H1 (cell line): Measurements from ENCODE around the gene HOXB9. TPM values are rescaled to one million over a fixed set of nuclear protein-coding genes. Genes with fewer than 3 reads are reported as not detected.

Source experiments
- CTCF ChIA-PET: fragments of 300-600 bp; sonication (Branson Sonifier 250); formaldehyde crosslinking; loops from one replicate; lab custom pipeline; 2021; ENCODE audit not compliant: partially characterized antibody; lab: Charles Lee
- POLR2A ChIA-PET: fragments of 300-600 bp; sonication (Branson Sonifier 250); formaldehyde crosslinking; loops from one replicate; lab custom pipeline; 2021; ENCODE audit warnings: inconsistent platforms; ENCODE audit not compliant: partially characterized antibody; lab: Charles Lee
- DNase-seq, 2 experiments: peaks; one replicate each; pipeline versions ENCODE4 v3.0.0 to v3.0.0-alpha.2; 2010 to 2022; ENCODE audit warnings: low spot score in 2 of 2, low read depth in 1 of 2, mixed read lengths in 1 of 2
- FAIRE-seq: peaks from 2 replicates; lab custom pipeline; 2011; peaks lifted over from hg19 to GRCh38; lab: Jason Lieb, UNC
- H2AFZ ChIP-seq: 2 replicates; pipeline ENCODE4 v1.8.1; 2012; ENCODE audit warnings: low read length, inconsistent platforms
- H2AK5ac ChIP-seq: 2 replicates; pipeline ENCODE4 v1.6.1; 2013; ENCODE audit warnings: low read depth, low read length
- H2BK120ac ChIP-seq: replicated peaks from 2 replicates; pipeline ENCODE3; 2013; ENCODE audit warnings: low read depth, low read length, inconsistent platforms
- H2BK12ac ChIP-seq: 2 replicates; pipeline ENCODE4 v1.6.1; 2013; ENCODE audit warnings: low read depth, low read length
- H2BK15ac ChIP-seq: 2 replicates; pipeline ENCODE4 v1.6.1; 2013; ENCODE audit warnings: low read length
- H2BK20ac ChIP-seq: 2 replicates; pipeline ENCODE4 v1.6.1; 2013; ENCODE audit warnings: low read length
- H2BK5ac ChIP-seq: 2 replicates; pipeline ENCODE4 v1.6.1; 2013; ENCODE audit warnings: low read depth, low read length
- H3K14ac ChIP-seq: 2 replicates; pipeline ENCODE4 v1.6.1; 2013; ENCODE audit warnings: inconsistent platforms; ENCODE audit not compliant: insufficient read length
- H3K18ac ChIP-seq: 2 replicates; pipeline ENCODE4 v1.6.1; 2013; ENCODE audit warnings: low read length; ENCODE audit errors: extremely low read depth
- H3K23ac ChIP-seq: 2 replicates; pipeline ENCODE4 v1.6.1; 2013; ENCODE audit warnings: inconsistent platforms; ENCODE audit not compliant: insufficient read length
- H3K23me2 ChIP-seq: 2 replicates; pipeline ENCODE4 v1.6.1; 2013; ENCODE audit warnings: low read depth, low read length
- H3K27ac ChIP-seq: 2 replicates; pipeline ENCODE4 v1.6.1; 2011; ENCODE audit warnings: low read depth, low read length, inconsistent platforms
- H3K27me3 ChIP-seq, 4 experiments: replicated peaks in 1 of 4; 1 replicate in 1 of 4; 2 replicates in 3 of 4; pipeline versions ENCODE4 v1.6.1 to v1.8.1; 2011 to 2013; ENCODE audit warnings: low read length in 3 of 4, mild to moderate bottlenecking in 3 of 4, inconsistent platforms in 2 of 4, mixed read lengths in 2 of 4, moderate library complexity in 1 of 4; ENCODE audit not compliant: control insufficient read depth in 3 of 4, insufficient read depth in 3 of 4; ENCODE audit errors: extremely low read depth in 1 of 4
- H3K36me3 ChIP-seq, 4 experiments: 2 replicates each; pipeline versions ENCODE4 v1.6.1 to v1.8.1; 2011 to 2013; ENCODE audit warnings: mild to moderate bottlenecking in 4 of 4, low read length in 3 of 4, moderate library complexity in 2 of 4, control low read depth in 1 of 4, inconsistent platforms in 1 of 4; ENCODE audit not compliant: insufficient read depth in 4 of 4, control insufficient read depth in 2 of 4
- H3K4ac ChIP-seq: replicated peaks from 2 replicates; pipeline ENCODE3; 2013; ENCODE audit warnings: low read length, low read depth, mixed read lengths, inconsistent platforms; ENCODE audit not compliant: insufficient read length
- H3K4me1 ChIP-seq, 4 experiments: replicated peaks in 1 of 4; 1 replicate in 1 of 4; 2 replicates in 3 of 4; pipeline versions ENCODE4 v1.6.1 to v1.8.1; 2011 to 2013; ENCODE audit warnings: low read length in 3 of 4, inconsistent platforms in 2 of 4, mixed read lengths in 1 of 4; ENCODE audit not compliant: insufficient read depth in 4 of 4, control insufficient read depth in 3 of 4
- H3K4me2 ChIP-seq, 2 experiments: 2 replicates each; pipeline versions ENCODE4 v1.6.1 to v1.8.1; 2011 to 2013; ENCODE audit warnings: low read depth in 2 of 2, low read length in 2 of 2, control low read depth in 1 of 2, inconsistent platforms in 1 of 2, mild to moderate bottlenecking in 1 of 2; ENCODE audit not compliant: insufficient read depth in 1 of 2
- H3K4me3 ChIP-seq, 4 experiments: fragments of 200-600, 300-600 bp in 1 of 4; sonication (generic), shearing (Covaris generic), sonication (Bioruptor Twin) in 1 of 4; 2 replicates each; pipeline versions ENCODE4 v1.5.1 to v1.8.1; 2011 to 2016; ENCODE audit warnings: low read length in 4 of 4, low read depth in 3 of 4, control low read depth in 2 of 4, inconsistent platforms in 2 of 4, mild to moderate bottlenecking in 2 of 4, mixed read lengths in 1 of 4, moderate library complexity in 1 of 4; ENCODE audit not compliant: insufficient read depth in 2 of 4; ENCODE audit errors: extremely low read depth in 1 of 4
- H3K56ac ChIP-seq: replicated peaks from 2 replicates; pipeline ENCODE3; 2013; ENCODE audit warnings: low read depth, mild to moderate bottlenecking, mixed read lengths, low read length, inconsistent platforms; ENCODE audit not compliant: insufficient read length
- H3K79me1 ChIP-seq: 2 replicates; pipeline ENCODE4 v1.6.1; 2013; ENCODE audit warnings: low read depth, low read length, control low read depth
- H3K79me2 ChIP-seq, 2 experiments: 2 replicates each; pipeline versions ENCODE4 v1.6.1 to v1.8.1; 2012 to 2013; ENCODE audit warnings: low read length in 2 of 2, mild to moderate bottlenecking in 2 of 2, inconsistent platforms in 1 of 2; ENCODE audit not compliant: insufficient read depth in 2 of 2, control insufficient read depth in 1 of 2
- H3K9ac ChIP-seq, 4 experiments: replicated peaks in 1 of 4; 1 replicate in 1 of 4; 2 replicates in 3 of 4; pipeline versions ENCODE4 v1.6.1 to v1.8.1; 2011 to 2013; ENCODE audit warnings: low read depth in 3 of 4, low read length in 3 of 4, control low read depth in 2 of 4, mild to moderate bottlenecking in 2 of 4, moderate library complexity in 2 of 4, inconsistent platforms in 1 of 4; ENCODE audit errors: extremely low read depth in 1 of 4
- H3K9me3 ChIP-seq, 2 experiments: 2 replicates each; pipeline versions ENCODE4 v1.6.1 to v1.8.1; 2012 to 2013; ENCODE audit warnings: mild to moderate bottlenecking in 2 of 2, moderate library complexity in 2 of 2, control low read depth in 1 of 2, inconsistent platforms in 1 of 2, low read depth in 1 of 2, low read length in 1 of 2, mixed read lengths in 1 of 2; ENCODE audit not compliant: insufficient read depth in 2 of 2
- H4K20me1 ChIP-seq, 2 experiments: replicated peaks in 1 of 2; 2 replicates each; pipeline versions ENCODE3 to v1.8.1; 2011 to 2013; ENCODE audit warnings: inconsistent platforms in 2 of 2, low read length in 2 of 2, mild to moderate bottlenecking in 1 of 2; ENCODE audit not compliant: insufficient read depth in 2 of 2, control insufficient read depth in 1 of 2
- H4K5ac ChIP-seq: 2 replicates; pipeline ENCODE4 v1.6.1; 2013; ENCODE audit warnings: low read length, low read depth, mixed read lengths, inconsistent platforms; ENCODE audit not compliant: insufficient read length
- H4K8ac ChIP-seq: 2 replicates; pipeline ENCODE4 v1.8.0; 2013; ENCODE audit warnings: mild to moderate bottlenecking, moderate library complexity, low read length, inconsistent platforms; ENCODE audit not compliant: insufficient read depth; ENCODE audit errors: extremely low read depth
- H4K91ac ChIP-seq: replicated peaks from 2 replicates; pipeline ENCODE3; 2013; ENCODE audit warnings: low read length, mixed read lengths, inconsistent platforms; ENCODE audit not compliant: insufficient read length
- CBX8 ChIP-seq: fragments of 300-800, 300-1000 bp; sonication (generic); IDR thresholded peaks from 2 replicates; pipeline ENCODE4 v1.7.1; 2016; ENCODE audit warnings: low read depth, low read length, borderline replicate concordance
- CTBP2 ChIP-seq: IDR thresholded peaks from 2 replicates; pipeline ENCODE4 v1.7.0; 2011; ENCODE audit warnings: borderline replicate concordance, mild to moderate bottlenecking, moderate library complexity, mixed read lengths, low read length; ENCODE audit not compliant: insufficient read depth, insufficient read length
- EGR1 ChIP-seq: IDR thresholded peaks from 2 replicates; pipeline ENCODE4 v1.6.1; 2011; ENCODE audit warnings: low read depth, low read length, borderline replicate concordance
- KDM1A ChIP-seq: fragments of 200-600, 300-600 bp; sonication (generic); IDR thresholded peaks from 2 replicates; pipeline ENCODE4 v1.7.1; 2016; ENCODE audit warnings: mild to moderate bottlenecking, low read length, borderline replicate concordance
- KDM5A ChIP-seq: fragments of 200-600 bp; IDR thresholded peaks from 2 replicates; pipeline ENCODE4 v1.7.1; 2012; ENCODE audit warnings: mild to moderate bottlenecking, low read length, inconsistent platforms, mixed read lengths
- RNF2 ChIP-seq: fragments of 200-900, 300-1000 bp; sonication (generic); IDR thresholded peaks from 2 replicates; pipeline ENCODE4 v1.7.1; 2016; ENCODE audit warnings: borderline replicate concordance, low read depth, mild to moderate bottlenecking, antibody characterized with exemption, low read length; ENCODE audit not compliant: poor library complexity, severe bottlenecking; ENCODE audit errors: missing control alignments
- SUZ12 ChIP-seq: fragments of 200-600 bp; sonication (generic); IDR thresholded peaks from 2 replicates; pipeline ENCODE4 v1.6.1; 2012; ENCODE audit warnings: mild to moderate bottlenecking, inconsistent platforms, low read length, moderate library complexity, mixed read lengths
- WGBS, 2 experiments: shearing (Covaris generic) in 1 of 2; methylation state at CpG; one replicate each; pipeline versions ENCODE4 v1.1.6 to v1.1.7; 2013 to 2015; ENCODE audit warnings: low lambda C conversion rate in 2 of 2, mixed read lengths in 2 of 2, inconsistent platforms in 1 of 2, low coverage in 1 of 2, missing lambda C conversion rate in 1 of 2; ENCODE audit not compliant: insufficient replicate concordance in 2 of 2, insufficient coverage in 1 of 2, insufficient read length in 1 of 2; ENCODE audit errors: extremely low coverage in 1 of 2, missing lambda C conversion rate in 1 of 2; 5-methylcytosine and 5-hydroxymethylcytosine counted together
- polyA plus RNA-seq, 7 experiments: library from polyadenylated mRNA; depleted of rRNA in 3 of 7; stranded (reverse) in 5 of 7; unstranded in 2 of 7; fragments of >200 nt in 5 of 7; fragments of 200-250 nt in 2 of 7; gene quantifications; 1 replicate in 5 of 7; 2 replicates in 1 of 7; 4 replicates in 1 of 7; pipeline versions ENCODE4 v1.2.1 to v1.2.3, GENCODE V29; 2011 to 2013; ENCODE audit warnings: missing spikeins in 2 of 7, mixed read lengths in 2 of 7
- total RNA-seq: library from RNA; stranded (reverse); fragmentation: NEBNext Ultra II Directional; extraction: Animal tissue kit (Norgen Biotek cat#: 25700); gene quantifications from 2 replicates; pipeline ENCODE4 v1.2.1, GENCODE V29; 2021

The HOXB9 gene
- total and polyA plus RNA-seq, 2 of the 8 experiments (the other 6 are each of a cell fraction or from before 2014, with no cell fraction given): not detected

- Histone ChIP-seq H3K14ac (no peak overlapping the region), H3K36me3 (no peaks in the 10 kb centered on the region; a peak in 1 of 8 replicates), H3K79me2 (no peaks in the 10 kb centered on the region), H3K9me3 (no peaks in the 10 kb centered on the region), H2BK20ac (no peak overlapping the region), H4K91ac (no peak overlapping the region), H3K9ac (no peak overlapping the region), H3K23me2 (no peaks in the 10 kb centered on the region; the same call in 1 of the 2 replicates), H2BK5ac (no peak overlapping the region), H4K5ac (no peak overlapping the region), H3K18ac (no peak overlapping the region; the same call in none of the 2 replicates), H3K4me2 (peak overlapping the region; percentile 21 to 56; a peak in 3 of 4 replicates), H3K79me1 (no peaks in the 10 kb centered on the region), H3K27ac (no peak overlapping the region), H4K8ac (no peak overlapping the region; the same call in 1 of the 2 replicates), H2BK120ac (no peak overlapping the region), H2AK5ac (no peak overlapping the region), H3K23ac (no peak overlapping the region), H2AFZ (no peak overlapping the region), H2BK15ac (peak overlapping the region; percentile 81; the same call in 1 of the 2 replicates), H3K4me3 (peak overlapping the region in 1 of 4 experiments; percentile 29; a peak in 2 of 8 replicates), H3K4ac (no peak overlapping the region), H3K56ac (no peak overlapping the region), H2BK12ac (peak overlapping the region; percentile 39; the same call in 1 of the 2 replicates), H3K27me3 (peaks cover 96 to 100% (median 99%) of the 10 kb centered on the region in 4 experiments), H3K4me1 (peaks cover 0 to 12% (median 6%) of the 10 kb centered on the region in 4 experiments; a peak in 5 of 7 replicates), H4K20me1 (peaks cover 38 to 58% of the 10 kb centered on the region in 2 experiments)
- no peak for FAIRE-seq
- ChIA-PET POLR2A (interaction anchor here (1.2 to 1.4 kb wide), 2 partner anchors 10 to 53 kb away, joined by 3 to 4 read pairs; partner anchors contain the start of gene HOXB2), CTCF (interaction anchor here (0.6 to 2.1 kb wide), 7 partner anchors 9 to 298 kb away, joined by 3 to 8 read pairs (median 5); no protein-coding TSS in a partner anchor)
- no peak for DNase-seq
- 6% methylated on average over 56 of the region's 68 CpGs; no CpG with 5 or more reads in 1 of the 2 experiments for WGBS, 2 experiments
- TF ChIP-seq SUZ12 (peak; percentile 100), KDM5A (no peak), EGR1 (peak; percentile 56; the same call in 1 of the 2 replicates), RNF2 (peak; percentile 89), KDM1A (no peak), CBX8 (peak; percentile 84), CTBP2 (peak; percentile 83)
Observed at GRCh38 chr17:48597778-48598631, 28.2 kb downstream of the HOXB9 start.
